Natural killer cell (primary cell): ENCODE measurements around the gene RAD51AP1. TPM values are rescaled to one million over a fixed set of nuclear protein-coding genes. Genes with fewer than 3 reads are reported as not detected.

Experiments used
- ATAC-seq, 3 donors: fragments of 150-1000 bp in 2 of 3; fragments of 200-7000 bp in 1 of 3; cut with Tn5 transposase; 1 replicate in 1 of 3; 2 replicates in 2 of 3; pipeline ENCODE4 v1.10.0; 2021; ENCODE audit warnings: mild to moderate bottlenecking in 2 of 3, moderate library complexity in 2 of 3
- DNase-seq, 2 donors: peaks; one replicate each; pipeline versions ENCODE4 v3.0.0 to v3.0.0-alpha.2; 2013 to 2021; ENCODE audit warnings: mixed read lengths in 1 of 2
- H3K27ac ChIP-seq: one replicate; pipeline ENCODE4 v1.5.1; 2013; ENCODE audit warnings: mild to moderate bottlenecking, low read length
- H3K27me3 ChIP-seq: one replicate; pipeline ENCODE4 v1.6.1; 2013; ENCODE audit warnings: low read length; ENCODE audit not compliant: control insufficient read depth, insufficient read depth
- H3K36me3 ChIP-seq: one replicate; pipeline ENCODE4 v1.6.1; 2013; ENCODE audit warnings: low read length; ENCODE audit not compliant: control insufficient read depth, insufficient read depth
- H3K4me1 ChIP-seq: one replicate; pipeline ENCODE4 v1.6.1; 2013; ENCODE audit warnings: low read length; ENCODE audit not compliant: control insufficient read depth, insufficient read depth
- H3K4me3 ChIP-seq: one replicate; pipeline ENCODE4 v1.5.1; 2013; ENCODE audit warnings: low read length
- H3K9me3 ChIP-seq: one replicate; pipeline ENCODE4 v1.6.1; 2013; ENCODE audit warnings: low read length; ENCODE audit not compliant: control insufficient read depth, insufficient read depth
- H3K27ac Mint-ChIP-seq, 2 donors: one replicate each; pipeline ENCODE4 v1.8.0; 2022; ENCODE audit warnings: mild to moderate bottlenecking in 2 of 2, mixed read lengths in 2 of 2, moderate library complexity in 1 of 2
- H3K27me3 Mint-ChIP-seq, 2 donors: one replicate each; pipeline ENCODE4 v1.8.0; 2022; ENCODE audit warnings: low read depth in 2 of 2, mixed read lengths in 2 of 2
- H3K36me3 Mint-ChIP-seq: one replicate; pipeline ENCODE4 v1.8.0; 2022; ENCODE audit warnings: mixed read lengths
- H3K4me1 Mint-ChIP-seq, 2 donors: one replicate each; pipeline ENCODE4 v1.8.0; 2022; ENCODE audit warnings: mixed read lengths in 2 of 2
- H3K4me3 Mint-ChIP-seq: one replicate; pipeline ENCODE4 v1.8.0; 2022; ENCODE audit warnings: mild to moderate bottlenecking, moderate library complexity, mixed read lengths
- H3K9me3 Mint-ChIP-seq, 2 donors: one replicate each; pipeline ENCODE4 v1.8.0; 2022; ENCODE audit warnings: mixed read lengths in 2 of 2
- WGBS: methylation state at CpG from one replicate; pipeline ENCODE4 v1.1.7; 2013; ENCODE audit warnings: missing lambda C conversion rate; ENCODE audit not compliant: insufficient coverage; 5-methylcytosine and 5-hydroxymethylcytosine counted together
- intact Hi-C: fragments of 100-400 bp; cut with micrococcal nuclease; formaldehyde crosslinking; loops from one replicate; pipeline ENCODE4 v1.14.2; 2022
- total RNA-seq, 4 donors: library from RNA; stranded (reverse); fragments of 120-200 nt in 1 of 4; gene quantifications; one replicate each; pipeline versions ENCODE4 v1.2.3 to v1.2.4, GENCODE V29; 2013 to 2022
- TF ChIP-seq, protein P1 (sequence below): fragments of 200-600 bp; IDR thresholded peaks from one replicate; pipeline ENCODE4 v1.8.0; 2022; ENCODE audit warnings: antibody characterized with exemption

Gene RAD51AP1
- total RNA-seq, 3 donors from 2014 or later (not counting 1 experiment from before 2014, with no cell fraction given): 3.4 to 5.4 (median 5.2) TPM

GRCh38 chr12:4579305-4580102, 40.8 kb downstream of the RAD51AP1 start:
- Histone ChIP-seq H3K36me3 (no peaks in the 10 kb centered on the region), H3K27ac (no peak overlapping the region), H3K9me3 (no peaks in the 10 kb centered on the region), H3K4me3 (no peak overlapping the region), H3K4me1 (no peaks in the 10 kb centered on the region), H3K27me3 (no peaks in the 10 kb centered on the region)
- H3K36me3 Mint-ChIP-seq: no peaks in the 10 kb centered on the region
- DNase-seq (peak in 1 of 2 donors; percentile 32), ATAC-seq (no peak)
- WGBS: 32% methylated on average over 7 of the region's 8 CpGs
- TF ChIP-seq, protein P1, sequence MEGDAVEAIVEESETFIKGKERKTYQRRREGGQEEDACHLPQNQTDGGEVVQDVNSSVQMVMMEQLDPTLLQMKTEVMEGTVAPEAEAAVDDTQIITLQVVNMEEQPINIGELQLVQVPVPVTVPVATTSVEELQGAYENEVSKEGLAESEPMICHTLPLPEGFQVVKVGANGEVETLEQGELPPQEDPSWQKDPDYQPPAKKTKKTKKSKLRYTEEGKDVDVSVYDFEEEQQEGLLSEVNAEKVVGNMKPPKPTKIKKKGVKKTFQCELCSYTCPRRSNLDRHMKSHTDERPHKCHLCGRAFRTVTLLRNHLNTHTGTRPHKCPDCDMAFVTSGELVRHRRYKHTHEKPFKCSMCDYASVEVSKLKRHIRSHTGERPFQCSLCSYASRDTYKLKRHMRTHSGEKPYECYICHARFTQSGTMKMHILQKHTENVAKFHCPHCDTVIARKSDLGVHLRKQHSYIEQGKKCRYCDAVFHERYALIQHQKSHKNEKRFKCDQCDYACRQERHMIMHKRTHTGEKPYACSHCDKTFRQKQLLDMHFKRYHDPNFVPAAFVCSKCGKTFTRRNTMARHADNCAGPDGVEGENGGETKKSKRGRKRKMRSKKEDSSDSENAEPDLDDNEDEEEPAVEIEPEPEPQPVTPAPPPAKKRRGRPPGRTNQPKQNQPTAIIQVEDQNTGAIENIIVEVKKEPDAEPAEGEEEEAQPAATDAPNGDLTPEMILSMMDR: no peak
- H3K9me3 Mint-ChIP-seq: no peaks in the 10 kb centered on the region
- no peak overlapping the region for H3K27ac Mint-ChIP-seq
- H3K4me3 Mint-ChIP-seq: no peak overlapping the region
- intact Hi-C loops: no loop called here
- H3K4me1 Mint-ChIP-seq: no peaks in the 10 kb centered on the region
- peaks cover 12 to 53% of the 10 kb centered on the region in 2 donors for H3K27me3 Mint-ChIP-seq

GRCh38 chr12:4580281-4580688, 41.6 kb downstream of the RAD51AP1 start:
- TF ChIP-seq, protein P1: no peak
- Histone ChIP-seq H3K36me3 (no peaks in the 10 kb centered on the region), H3K4me3 (no peak overlapping the region), H3K9me3 (no peaks in the 10 kb centered on the region), H3K27ac (no peak overlapping the region), H3K4me1 (no peaks in the 10 kb centered on the region), H3K27me3 (no peaks in the 10 kb centered on the region)
- ATAC-seq (no peak), DNase-seq (no peak)
- Mint-ChIP-seq H3K4me1 (no peaks in the 10 kb centered on the region), H3K4me3 (no peak overlapping the region), H3K27me3 (peaks cover 12 to 53% of the 10 kb centered on the region in 2 donors), H3K36me3 (no peaks in the 10 kb centered on the region), H3K9me3 (no peaks in the 10 kb centered on the region), H3K27ac (no peak overlapping the region)
- 80% methylated on average over 3 of the region's 3 CpGs for WGBS
- intact Hi-C loops: no loop called here

GRCh38 chr12:4584281-4584680, 45.6 kb downstream of the RAD51AP1 start:
- Histone ChIP-seq H3K27me3 (no peaks in the 10 kb centered on the region), H3K4me3 (no peak overlapping the region), H3K9me3 (no peaks in the 10 kb centered on the region), H3K36me3 (no peaks in the 10 kb centered on the region), H3K27ac (no peak overlapping the region), H3K4me1 (no peaks in the 10 kb centered on the region)
- Mint-ChIP-seq H3K4me3 (no peak overlapping the region), H3K27me3 (peaks cover 13 to 20% of the 10 kb centered on the region in 2 donors), H3K36me3 (no peaks in the 10 kb centered on the region), H3K27ac (no peak overlapping the region), H3K4me1 (no peaks in the 10 kb centered on the region), H3K9me3 (no peaks in the 10 kb centered on the region)
- intact Hi-C loops: no loop called here
- ATAC-seq (no peak), DNase-seq (no peak)
- 96% methylated on average over 4 of the region's 6 CpGs for WGBS
- TF ChIP-seq, protein P1: no peak
